ENCODE measurements around the gene ARHGEF5. TPM values are rescaled to one million over a fixed set of nuclear protein-coding genes. Genes with fewer than 3 reads are reported as not detected.
"Not testable (repeated sequence)": the region's sequence is repeated elsewhere in the genome, so short reads cannot be mapped to it uniquely, and the experiment has no call there.

ARHGEF5 gene
- total RNA-seq, 1 experiment from 2014 or later: not detected

- H3K27me3 ChIP-seq (ENCODE audit: low read length); H3K9me2 ChIP-seq (replicated peaks; ENCODE audit: insufficient read depth, low read length); H3K9me3 ChIP-seq (ENCODE audit: low read length); H2AFZ ChIP-seq (ENCODE audit: low read length); H3K4me1 ChIP-seq (ENCODE audit: low read length); H3K9ac ChIP-seq (ENCODE audit: low read length); H3K27ac ChIP-seq (ENCODE audit: low read length); H4K20me1 ChIP-seq (ENCODE audit: insufficient read depth, low read depth, low read length); H3K36me3 ChIP-seq (ENCODE audit: insufficient read depth, low read length); H3K4me2 ChIP-seq (ENCODE audit: low read depth, low read length, poor library complexity, severe bottlenecking); H3K79me2 ChIP-seq (ENCODE audit: low read length); DNase-seq; H3K4me3 ChIP-seq (ENCODE audit: low read length): not testable (repeated sequence)
Measured at GRCh38 chr7:144365523-144365922, 10.3 kb downstream of the ARHGEF5 start.

DNA sequence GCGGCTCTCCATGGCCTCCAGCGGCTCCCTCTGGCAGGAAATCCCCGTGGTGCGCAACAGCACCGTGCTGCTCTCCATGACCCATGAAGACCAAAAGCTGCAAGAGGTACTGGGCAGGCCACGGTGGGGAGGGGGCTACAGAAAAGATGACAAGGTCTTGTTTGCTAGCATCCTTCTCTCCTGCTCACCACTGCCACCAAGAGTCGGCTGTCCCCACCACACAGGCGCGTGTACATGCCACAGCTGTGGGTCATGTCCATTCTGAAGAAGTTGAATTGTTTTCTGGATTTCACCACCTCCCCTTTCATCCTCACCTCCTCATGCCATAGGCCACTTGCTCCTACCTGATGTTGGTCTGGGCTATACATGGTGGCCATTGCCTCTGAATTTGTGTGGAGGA lies 12.0 kb downstream of the ARHGEF5 start:
- not testable (repeated sequence) for H3K9ac ChIP-seq (ENCODE audit: low read length); H4K20me1 ChIP-seq (ENCODE audit: insufficient read depth, low read depth, low read length); H3K4me1 ChIP-seq (ENCODE audit: low read length); H3K27ac ChIP-seq (ENCODE audit: low read length); H2AFZ ChIP-seq (ENCODE audit: low read length); H3K27me3 ChIP-seq (ENCODE audit: low read length); H3K36me3 ChIP-seq (ENCODE audit: insufficient read depth, low read length); DNase-seq; H3K4me2 ChIP-seq (ENCODE audit: low read depth, low read length, poor library complexity, severe bottlenecking); H3K9me3 ChIP-seq (ENCODE audit: low read length); H3K4me3 ChIP-seq (ENCODE audit: low read length); H3K79me2 ChIP-seq (ENCODE audit: low read length); H3K9me2 ChIP-seq (replicated peaks; ENCODE audit: insufficient read depth, low read length)

DNA sequence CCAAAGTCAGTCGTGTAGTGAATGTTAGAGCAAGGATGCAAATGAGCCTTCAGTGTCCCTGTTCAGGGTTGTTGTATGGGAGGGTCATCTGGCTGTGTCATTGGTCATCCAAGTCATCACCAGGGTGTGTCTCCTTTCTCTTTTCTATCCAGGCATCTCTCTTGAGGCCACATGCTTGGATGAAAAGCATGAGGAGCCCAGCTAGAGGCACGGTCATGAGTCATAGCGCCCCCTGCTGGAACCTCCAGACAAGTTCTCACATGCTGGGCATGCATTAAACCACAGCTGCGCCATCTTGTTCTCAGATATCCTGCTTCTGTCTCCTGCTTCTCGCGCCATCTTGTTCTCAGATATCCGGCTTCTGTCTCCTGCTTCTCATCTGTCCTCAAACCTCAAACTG lies 14.0 kb downstream of the ARHGEF5 start:
- not testable (repeated sequence) for H3K79me2 ChIP-seq (ENCODE audit: low read length); H3K27me3 ChIP-seq (ENCODE audit: low read length); H3K4me2 ChIP-seq (ENCODE audit: low read depth, low read length, poor library complexity, severe bottlenecking); H3K9ac ChIP-seq (ENCODE audit: low read length); H3K9me3 ChIP-seq (ENCODE audit: low read length); H2AFZ ChIP-seq (ENCODE audit: low read length); H3K9me2 ChIP-seq (replicated peaks; ENCODE audit: insufficient read depth, low read length); H4K20me1 ChIP-seq (ENCODE audit: insufficient read depth, low read depth, low read length); H3K27ac ChIP-seq (ENCODE audit: low read length); H3K4me1 ChIP-seq (ENCODE audit: low read length); H3K4me3 ChIP-seq (ENCODE audit: low read length); DNase-seq; H3K36me3 ChIP-seq (ENCODE audit: insufficient read depth, low read length)

DNA sequence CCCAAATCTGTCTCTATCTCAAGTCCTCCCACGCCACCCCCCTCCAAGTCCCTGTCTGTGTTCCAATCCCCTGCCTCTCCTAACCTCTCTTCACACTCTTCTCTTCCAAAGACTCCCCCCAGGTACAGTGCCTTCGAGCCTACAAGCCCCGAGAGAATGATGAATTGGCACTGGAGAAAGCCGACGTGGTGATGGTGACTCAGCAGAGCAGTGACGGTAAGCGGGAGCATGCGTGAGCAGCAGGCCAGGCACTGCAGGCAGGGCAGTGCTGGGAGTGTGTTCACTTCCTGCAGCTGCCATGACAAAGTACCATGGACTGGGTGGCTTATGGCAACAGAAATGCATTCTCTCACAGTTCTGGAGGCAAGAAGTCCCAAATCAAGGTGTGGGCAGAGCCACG lies 23.4 kb downstream of the ARHGEF5 start:
- H3K36me3 ChIP-seq (ENCODE audit: insufficient read depth, low read length): no peaks in the 10 kb centered on the region
- H3K9ac ChIP-seq (ENCODE audit: low read length): no peak overlapping the region
- no peak for DNase-seq
- no peaks in the 10 kb centered on the region for H3K9me3 ChIP-seq (ENCODE audit: low read length)
- H4K20me1 ChIP-seq (ENCODE audit: insufficient read depth, low read depth, low read length): no peaks in the 10 kb centered on the region
- no peaks in the 10 kb centered on the region for H3K4me1 ChIP-seq (ENCODE audit: low read length)
- no peak overlapping the region for H3K4me3 ChIP-seq (ENCODE audit: low read length)
- no peak overlapping the region for H3K4me2 ChIP-seq (ENCODE audit: low read depth, low read length, poor library complexity, severe bottlenecking)
- no peak overlapping the region for H2AFZ ChIP-seq (ENCODE audit: low read length)
- no peaks in the 10 kb centered on the region for H3K27me3 ChIP-seq (ENCODE audit: low read length)
- no peaks in the 10 kb centered on the region for H3K9me2 ChIP-seq (replicated peaks; ENCODE audit: insufficient read depth, low read length)
- H3K79me2 ChIP-seq (ENCODE audit: low read length): no peaks in the 10 kb centered on the region
- H3K27ac ChIP-seq (ENCODE audit: low read length): no peak overlapping the region

DNA sequence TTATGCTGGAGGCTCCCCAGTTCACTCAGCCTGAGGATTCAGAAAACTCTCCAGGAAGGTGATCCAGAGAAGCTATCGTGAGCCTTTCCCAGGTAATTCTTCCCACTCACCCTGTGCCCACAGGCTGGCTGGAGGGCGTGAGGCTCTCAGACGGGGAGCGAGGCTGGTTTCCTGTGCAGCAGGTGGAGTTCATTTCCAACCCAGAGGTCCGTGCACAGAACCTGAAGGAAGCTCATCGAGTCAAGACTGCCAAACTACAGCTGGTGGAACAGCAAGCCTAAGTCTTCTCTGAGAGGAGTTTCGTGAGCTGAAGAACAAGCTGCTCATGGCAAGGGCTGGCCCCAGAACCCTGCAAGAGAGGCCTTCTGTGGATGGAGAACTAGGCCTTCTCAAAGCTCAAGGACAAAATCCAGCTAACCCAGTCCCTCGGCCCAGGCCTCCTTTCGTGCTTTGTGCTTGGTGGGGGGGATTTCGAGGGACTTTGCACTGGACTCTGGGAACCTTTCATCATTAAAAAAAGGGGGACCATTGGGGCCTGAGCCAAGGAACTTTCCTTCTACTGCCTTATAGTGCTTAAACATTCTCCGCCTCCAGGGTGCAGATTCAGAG lies 24.7 kb downstream of the ARHGEF5 start:
- Histone ChIP-seq H3K36me3 (ENCODE audit: insufficient read depth, low read length) (no peaks in the 10 kb centered on the region), H3K4me2 (ENCODE audit: low read depth, low read length, poor library complexity, severe bottlenecking) (no peak overlapping the region), H3K9ac (ENCODE audit: low read length) (no peak overlapping the region), H3K9me3 (ENCODE audit: low read length) (no peaks in the 10 kb centered on the region), H4K20me1 (ENCODE audit: insufficient read depth, low read depth, low read length) (no peaks in the 10 kb centered on the region), H3K79me2 (ENCODE audit: low read length) (no peaks in the 10 kb centered on the region), H3K27me3 (ENCODE audit: low read length) (no peaks in the 10 kb centered on the region), H3K4me1 (ENCODE audit: low read length) (no peaks in the 10 kb centered on the region), H3K9me2 (replicated peaks; ENCODE audit: insufficient read depth, low read length) (no peaks in the 10 kb centered on the region), H2AFZ (ENCODE audit: low read length) (no peak overlapping the region), H3K4me3 (ENCODE audit: low read length) (no peak overlapping the region), H3K27ac (ENCODE audit: low read length) (no peak overlapping the region)
- DNase-seq: no peak

- Histone ChIP-seq H3K9ac (ENCODE audit: low read length) (no peak overlapping the region), H3K27ac (ENCODE audit: low read length) (no peak overlapping the region), H3K4me1 (ENCODE audit: low read length) (no peaks in the 10 kb centered on the region), H3K9me3 (ENCODE audit: low read length) (no peaks in the 10 kb centered on the region), H3K79me2 (ENCODE audit: low read length) (no peaks in the 10 kb centered on the region), H4K20me1 (ENCODE audit: insufficient read depth, low read depth, low read length) (no peaks in the 10 kb centered on the region), H3K9me2 (replicated peaks; ENCODE audit: insufficient read depth, low read length) (no peaks in the 10 kb centered on the region), H3K27me3 (ENCODE audit: low read length) (no peaks in the 10 kb centered on the region), H3K36me3 (ENCODE audit: insufficient read depth, low read length) (no peaks in the 10 kb centered on the region), H3K4me3 (ENCODE audit: low read length) (no peak overlapping the region), H2AFZ (ENCODE audit: low read length) (no peak overlapping the region), H3K4me2 (ENCODE audit: low read depth, low read length, poor library complexity, severe bottlenecking) (no peak overlapping the region)
- no peak for DNase-seq
Measured at GRCh38 chr7:144384071-144384470, 28.9 kb downstream of the ARHGEF5 start.

DNA sequence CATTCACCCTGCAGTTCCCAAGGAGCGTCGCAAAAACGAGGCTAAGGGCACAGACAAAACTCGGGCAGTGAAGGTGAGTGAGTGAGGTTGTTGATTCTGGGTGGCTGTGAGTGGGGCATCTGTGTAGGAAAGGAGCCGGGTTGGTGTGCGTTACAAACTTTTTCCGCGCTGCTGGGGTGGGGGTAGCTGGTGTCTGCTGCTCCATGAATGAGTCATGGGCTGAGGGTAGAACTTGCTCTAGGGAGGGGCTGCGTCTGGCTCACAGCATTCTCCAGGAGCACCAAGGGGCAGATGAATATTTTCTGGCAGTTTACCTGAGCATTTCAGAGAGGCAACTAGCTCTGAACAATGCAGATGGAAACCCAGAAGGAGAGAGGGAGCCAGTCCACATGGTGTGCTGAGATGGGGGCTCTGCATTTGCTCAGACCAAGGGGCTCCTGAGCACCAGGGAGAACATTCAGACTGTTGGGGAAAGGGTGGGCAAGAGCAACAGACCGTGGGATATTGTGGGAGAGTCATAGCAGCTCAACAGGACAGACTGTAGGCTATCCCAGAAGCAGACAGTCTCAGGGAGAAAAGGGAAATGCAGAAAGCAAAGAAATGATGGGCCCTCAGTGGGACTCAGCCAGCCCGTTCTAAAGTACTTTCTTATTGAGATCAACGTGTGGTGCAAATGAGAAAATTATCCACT lies 29.5 kb downstream of the ARHGEF5 start:
- Histone ChIP-seq H3K79me2 (ENCODE audit: low read length) (no peaks in the 10 kb centered on the region), H3K4me1 (ENCODE audit: low read length) (no peaks in the 10 kb centered on the region), H4K20me1 (ENCODE audit: insufficient read depth, low read depth, low read length) (no peaks in the 10 kb centered on the region), H3K27ac (ENCODE audit: low read length) (no peak overlapping the region), H3K4me2 (ENCODE audit: low read depth, low read length, poor library complexity, severe bottlenecking) (no peak overlapping the region), H3K36me3 (ENCODE audit: insufficient read depth, low read length) (no peaks in the 10 kb centered on the region), H3K9me3 (ENCODE audit: low read length) (no peaks in the 10 kb centered on the region), H3K9ac (ENCODE audit: low read length) (no peak overlapping the region), H3K27me3 (ENCODE audit: low read length) (no peaks in the 10 kb centered on the region), H3K9me2 (replicated peaks; ENCODE audit: insufficient read depth, low read length) (no peaks in the 10 kb centered on the region), H2AFZ (ENCODE audit: low read length) (no peak overlapping the region), H3K4me3 (ENCODE audit: low read length) (no peak overlapping the region)
- no peak for DNase-seq

- DNase-seq: no peak
- Histone ChIP-seq H3K27ac (ENCODE audit: low read length) (no peak overlapping the region), H3K36me3 (ENCODE audit: insufficient read depth, low read length) (no peaks in the 10 kb centered on the region), H3K79me2 (ENCODE audit: low read length) (no peaks in the 10 kb centered on the region), H3K9me2 (replicated peaks; ENCODE audit: insufficient read depth, low read length) (no peaks in the 10 kb centered on the region), H2AFZ (ENCODE audit: low read length) (no peak overlapping the region), H3K4me3 (ENCODE audit: low read length) (no peak overlapping the region), H3K9me3 (ENCODE audit: low read length) (no peaks in the 10 kb centered on the region), H3K4me2 (ENCODE audit: low read depth, low read length, poor library complexity, severe bottlenecking) (no peak overlapping the region), H4K20me1 (ENCODE audit: insufficient read depth, low read depth, low read length) (no peaks in the 10 kb centered on the region), H3K9ac (ENCODE audit: low read length) (no peak overlapping the region), H3K27me3 (ENCODE audit: low read length) (no peaks in the 10 kb centered on the region), H3K4me1 (ENCODE audit: low read length) (no peaks in the 10 kb centered on the region)
Measured at GRCh38 chr7:144386741-144387140, 31.5 kb downstream of the ARHGEF5 start.
